VCaP (cell line): ENCODE data around the gene KCTD1.

Experiments
- H3K27ac ChIP-seq: fragments of 450-650 bp; 2 replicates; pipeline ENCODE4 v1.5.1; 2017
- CTCF ChIP-seq: fragments of 450-650 bp; conservative IDR thresholded peaks from 2 replicates; pipeline ENCODE4 v1.5.1; 2017; ENCODE audit warnings: mild to moderate bottlenecking, moderate library complexity

Gene KCTD1

GRCh38 chr18:26548415-26549262 is at the start of gene KCTD1:
KCTD1 (minus strand) TSS chr18:26548553; CDS start chr18:26548536, 17 bp downstream.
- no peak for TF ChIP-seq CTCF
- H3K27ac ChIP-seq: peak within 1 kb of the TSS; percentile 77

- no peak overlapping the region for H3K27ac ChIP-seq
- no peak for TF ChIP-seq CTCF
These were observed 45.3 kb upstream of the KCTD1 start for GRCh38 chr18:26593365-26594320.

GRCh38 chr18:26584745-26585144 is 36.4 kb upstream of the KCTD1 start:
- no peak for TF ChIP-seq CTCF
- H3K27ac ChIP-seq: no peak overlapping the region

GRCh38 chr18:26579941-26580618 is 31.7 kb upstream of the KCTD1 start:
- TF ChIP-seq CTCF: no peak

GRCh38 chr18:26575865-26576217 is 27.5 kb upstream of the KCTD1 start:
- no peak for TF ChIP-seq CTCF
- H3K27ac ChIP-seq: peak overlapping the region; percentile 85

More at GRCh38 chr18:26579941-26580618, 31.7 kb upstream of the KCTD1 start:
- no peak overlapping the region for H3K27ac ChIP-seq

- peak overlapping the region; percentile 85 for H3K27ac ChIP-seq
- no peak for TF ChIP-seq CTCF
These were observed 26.9 kb upstream of the KCTD1 start for GRCh38 chr18:26574958-26575864.
